H54 (cell line): ENCODE measurements around the gene WDR45.

Experiments used
- DNase-seq: peaks from one replicate; pipeline ENCODE4 v3.0.0; 2011; ENCODE audit warnings: low spot score, mixed read lengths; ENCODE audit not compliant: insufficient read length
- FAIRE-seq: peaks from 3 replicates; lab custom pipeline; 2011; peaks lifted over from hg19 to GRCh38; lab: Jason Lieb, UNC
- POLR2A ChIP-seq: IDR thresholded peaks from 2 replicates; pipeline ENCODE4 v1.6.1; 2011; ENCODE audit warnings: low read depth, mild to moderate bottlenecking, low read length

The WDR45 gene

GRCh38 chrX:49102190-49102589 lies 22.5 kb upstream of the WDR45 start:
- FAIRE-seq: no peak
- TF ChIP-seq POLR2A: no peak
- no peak for DNase-seq

GRCh38 chrX:49101629-49101984 lies 21.9 kb upstream of the WDR45 start:
- DNase-seq (no peak), FAIRE-seq (no peak)
- no peak for TF ChIP-seq POLR2A

GRCh38 chrX:49100704-49101628 lies 21.3 kb upstream of the WDR45 start:
- peak; percentile 68 for TF ChIP-seq POLR2A
- FAIRE-seq: no peak

GRCh38 chrX:49096419-49096818 lies 16.7 kb upstream of the WDR45 start:
- FAIRE-seq (no peak), DNase-seq (no peak)
- TF ChIP-seq POLR2A: no peak

More at GRCh38 chrX:49100704-49101628, 21.3 kb upstream of the WDR45 start:
- peak; percentile 57 for DNase-seq

GRCh38 chrX:49089553-49089952 lies 9.9 kb upstream of the WDR45 start:
- DNase-seq: no peak
- no peak for FAIRE-seq

GRCh38 chrX:49082271-49082871 lies 2.7 kb upstream of the WDR45 start:
- no peak for TF ChIP-seq POLR2A
- DNase-seq: no peak
- no peak for FAIRE-seq

More at GRCh38 chrX:49089553-49089952, 9.9 kb upstream of the WDR45 start:
- TF ChIP-seq POLR2A: no peak

GRCh38 chrX:49077941-49078340 lies 1.7 kb downstream of the WDR45 start:
- no peak for TF ChIP-seq POLR2A
- DNase-seq (no peak), FAIRE-seq (no peak)

- TF ChIP-seq POLR2A: no peak
- no peak for FAIRE-seq
- DNase-seq: no peak
Observed at GRCh38 chrX:49075347-49075746, 4.3 kb downstream of the WDR45 start.

GRCh38 chrX:49073601-49074575 lies 5.8 kb downstream of the WDR45 start, which contains the start of gene PRAF2:
Gene PRAF2, minus strand, starts transcription at chrX:49074002. Its CDS starts 15 bp downstream, at chrX:49073987.
- DNase-seq: peak; percentile 60
- TF ChIP-seq POLR2A: peak; percentile 81

GRCh38 chrX:49072712-49073095 lies 7.0 kb downstream of the WDR45 start:
- TF ChIP-seq POLR2A: no peak
- no peak for FAIRE-seq
- DNase-seq: no peak

More at GRCh38 chrX:49073601-49074575, 5.8 kb downstream of the WDR45 start, which contains the start of gene PRAF2:
- FAIRE-seq: no peak

GRCh38 chrX:49071877-49072711 lies 7.6 kb downstream of the WDR45 start:
- DNase-seq (no peak), FAIRE-seq (no peak)
- TF ChIP-seq POLR2A: no peak

- TF ChIP-seq POLR2A: no peak
- DNase-seq (no peak), FAIRE-seq (no peak)
Observed at GRCh38 chrX:49070988-49071387, 8.7 kb downstream of the WDR45 start.
